Smooth muscle cell of the umbilical artery (primary cell): ENCODE results near the gene LYSMD2. TPM values are rescaled to one million over a fixed set of nuclear protein-coding genes. Genes with fewer than 3 reads are reported as not detected.

Experiments
- total RNA-seq: library from RNA; depleted of rRNA; stranded (reverse); fragments of >200 nt; gene quantifications from 2 replicates; pipeline ENCODE4 v1.2.3, GENCODE V29; 2014

The LYSMD2 gene
- total RNA-seq: 7.4 and 9.6 TPM in 2 replicates

GRCh38 chr15:51737522-51738305 is at the start of gene LYSMD2:
Gene LYSMD2, minus strand, starts transcription at chr15:51737655. Its CDS starts 33 bp downstream, at chr15:51737622.

GRCh38 chr15:51750792-51751696 is 13.6 kb upstream of the LYSMD2 start, which contains the start of gene TMOD2:
Gene TMOD2, plus strand, starts transcription at chr15:51751597. Its CDS starts 14,845 bp downstream, at chr15:51766442.

GRCh38 chr15:51681303-51681963 is 56.0 kb downstream of the LYSMD2 start, which contains the start of gene SCG3:
Gene SCG3, plus strand, starts transcription at chr15:51681503. Its CDS starts 253 bp downstream, at chr15:51681756.

Other genes starting within 250 kb of the LYSMD2 start
- gene DMXL2, start 114.9 kb downstream of the LYSMD2 start, total RNA-seq: 35.8 and 39.2 TPM in 2 replicates
- not detected in 2 replicates for gene SCG3, start 56.2 kb downstream of the LYSMD2 start, total RNA-seq
- gene TMOD2, start 13.9 kb upstream of the LYSMD2 start, total RNA-seq: 10.4 and 13.8 TPM in 2 replicates
- gene TMOD3, start 92.0 kb upstream of the LYSMD2 start, total RNA-seq: 28.8 and 48.0 TPM in 2 replicates
- gene LEO1, start 234.1 kb upstream of the LYSMD2 start, total RNA-seq: 34.7 and 49.9 TPM in 2 replicates